Mesodermal cell (in vitro differentiated cells): ENCODE measurements around the gene SHTN1.

Experiments used
- H3K27ac ChIP-seq: 2 replicates; pipeline ENCODE4 v1.7.0; 2013; ENCODE audit warnings: mild to moderate bottlenecking, low read depth, low read length, moderate library complexity; ENCODE audit not compliant: severe bottlenecking
- H3K36me3 ChIP-seq: 2 replicates; pipeline ENCODE4 v1.7.1; 2013; ENCODE audit warnings: mild to moderate bottlenecking, low read length, moderate library complexity; ENCODE audit not compliant: control insufficient read depth, insufficient read depth
- H3K4me1 ChIP-seq: one replicate; pipeline ENCODE4 v1.7.1; 2013; ENCODE audit warnings: mild to moderate bottlenecking, low read length; ENCODE audit not compliant: insufficient read depth, control insufficient read depth, poor library complexity, severe bottlenecking
- H3K4me3 ChIP-seq: 2 replicates; pipeline ENCODE4 v1.7.0; 2013; ENCODE audit warnings: low read length, control low read depth, mild to moderate bottlenecking; ENCODE audit not compliant: insufficient read depth, poor library complexity, severe bottlenecking; ENCODE audit errors: extremely low read depth
- H3K9me3 ChIP-seq: 2 replicates; pipeline ENCODE4 v1.7.1; 2013; ENCODE audit warnings: mild to moderate bottlenecking, low read length, moderate library complexity; ENCODE audit not compliant: control insufficient read depth
- WGBS, 2 experiments: methylation state at CpG; one replicate each; pipeline ENCODE4 v1.1.5; 2013; ENCODE audit warnings: missing lambda C conversion rate in 2 of 2; ENCODE audit not compliant: insufficient coverage in 2 of 2; 5-methylcytosine and 5-hydroxymethylcytosine counted together

SHTN1 gene

GRCh38 chr10:116891208-116891607, 113.8 kb downstream of the SHTN1 start:
- 95% methylated on average over 4 to 6 of the region's 7 CpGs for WGBS, 2 experiments
- H3K4me3 ChIP-seq, result no peak overlapping the region
- H3K9me3 ChIP-seq, result no peaks in the 10 kb centered on the region
- H3K27ac ChIP-seq, result no peak overlapping the region
- H3K36me3 ChIP-seq, result no peaks in the 10 kb centered on the region
- peaks cover 23% of the 10 kb centered on the region for H3K4me1 ChIP-seq

GRCh38 chr10:116889066-116889465, 115.9 kb downstream of the SHTN1 start:
- Histone ChIP-seq H3K36me3 (no peaks in the 10 kb centered on the region), H3K9me3 (no peaks in the 10 kb centered on the region), H3K4me3 (no peak overlapping the region), H3K4me1 (peaks cover 23% of the 10 kb centered on the region), H3K27ac (peak overlapping the region; percentile 58)
- WGBS, 2 experiments, result 100% methylated on average over 2 of the region's 3 CpGs; no CpG with 5 or more reads in 1 of the 2 experiments

GRCh38 chr10:116888380-116889055, 116.5 kb downstream of the SHTN1 start:
- H3K4me3 ChIP-seq, result no peak overlapping the region
- 73 to 80% methylated on average over 4 to 7 of the region's 7 CpGs for WGBS, 2 experiments
- no peaks in the 10 kb centered on the region for H3K36me3 ChIP-seq
- H3K9me3 ChIP-seq, result no peaks in the 10 kb centered on the region
- peaks cover 22% of the 10 kb centered on the region for H3K4me1 ChIP-seq
- H3K27ac ChIP-seq, result peak overlapping the region; percentile 58

GRCh38 chr10:116886772-116887171, 118.2 kb downstream of the SHTN1 start:
- Histone ChIP-seq H3K9me3 (no peaks in the 10 kb centered on the region), H3K36me3 (no peaks in the 10 kb centered on the region), H3K4me3 (no peak overlapping the region), H3K27ac (no peak overlapping the region), H3K4me1 (peaks cover 16% of the 10 kb centered on the region)
- WGBS, 2 experiments, result 89 to 92% methylated on average over 1 to 2 of the region's 4 CpGs

GRCh38 chr10:116882639-116883038, 122.3 kb downstream of the SHTN1 start:
- no peaks in the 10 kb centered on the region for H3K36me3 ChIP-seq
- WGBS, 2 experiments, result 100% methylated on average over 1 to 2 of the region's 2 CpGs
- H3K4me3 ChIP-seq, result no peak overlapping the region
- H3K9me3 ChIP-seq, result no peaks in the 10 kb centered on the region
- H3K27ac ChIP-seq, result no peak overlapping the region
- H3K4me1 ChIP-seq, result no peaks in the 10 kb centered on the region

- Histone ChIP-seq H3K27ac (no peak overlapping the region), H3K36me3 (no peaks in the 10 kb centered on the region), H3K4me1 (no peaks in the 10 kb centered on the region), H3K9me3 (no peaks in the 10 kb centered on the region), H3K4me3 (no peak overlapping the region)
- 62 to 71% methylated on average over 5 to 7 of the region's 10 CpGs for WGBS, 2 experiments
Observed at GRCh38 chr10:116880716-116881482, 124.1 kb downstream of the SHTN1 start.

- no peak overlapping the region for H3K27ac ChIP-seq
- WGBS, 2 experiments, result 71 to 81% methylated on average over 4 to 7 of the region's 7 CpGs
- H3K4me3 ChIP-seq, result no peak overlapping the region
Observed at GRCh38 chr10:116879817-116880216, 125.2 kb downstream of the SHTN1 start.

GRCh38 chr10:116878123-116878522, 126.9 kb downstream of the SHTN1 start:
- H3K4me3 ChIP-seq, result no peak overlapping the region
- no peak overlapping the region for H3K27ac ChIP-seq
- no peaks in the 10 kb centered on the region for H3K9me3 ChIP-seq
- H3K4me1 ChIP-seq, result no peaks in the 10 kb centered on the region
- no peaks in the 10 kb centered on the region for H3K36me3 ChIP-seq
- 60 to 100% methylated on average over 1 to 2 of the region's 2 CpGs for WGBS, 2 experiments

More at GRCh38 chr10:116879817-116880216, 125.2 kb downstream of the SHTN1 start:
- Histone ChIP-seq H3K4me1 (no peaks in the 10 kb centered on the region), H3K36me3 (no peaks in the 10 kb centered on the region), H3K9me3 (no peaks in the 10 kb centered on the region)

GRCh38 chr10:116877391-116877790, 127.6 kb downstream of the SHTN1 start:
- no peak overlapping the region for H3K4me3 ChIP-seq
- 80 to 85% methylated on average over 2 to 3 of the region's 3 CpGs for WGBS, 2 experiments
- H3K9me3 ChIP-seq, result no peaks in the 10 kb centered on the region
- no peaks in the 10 kb centered on the region for H3K36me3 ChIP-seq
- no peaks in the 10 kb centered on the region for H3K4me1 ChIP-seq
- no peak overlapping the region for H3K27ac ChIP-seq

- 100% methylated on average over 1 of the region's 2 CpGs for WGBS, 2 experiments
- Histone ChIP-seq H3K9me3 (no peaks in the 10 kb centered on the region), H3K27ac (no peak overlapping the region), H3K4me1 (no peaks in the 10 kb centered on the region), H3K36me3 (no peaks in the 10 kb centered on the region), H3K4me3 (no peak overlapping the region)
Observed at GRCh38 chr10:116875897-116876296, 129.1 kb downstream of the SHTN1 start.

GRCh38 chr10:116873134-116873533, 131.9 kb downstream of the SHTN1 start:
- Histone ChIP-seq H3K4me3 (no peak overlapping the region), H3K9me3 (no peaks in the 10 kb centered on the region), H3K36me3 (no peaks in the 10 kb centered on the region), H3K4me1 (no peaks in the 10 kb centered on the region), H3K27ac (no peak overlapping the region)
- WGBS, 2 experiments, result 78 to 86% methylated on average over 1 of the region's 2 CpGs
